NCI-H510A (cell line): ENCODE measurements around the gene MIF.
"Not testable (repeated sequence)": the region's sequence is repeated elsewhere in the genome, so short reads cannot be mapped to it uniquely, and the experiment has no call there.

Source experiments
- DNase-seq: peaks from one replicate; lab custom pipeline; 2025; lab: John Stamatoyannopoulos, UW

MIF gene

GRCh38 chr22:23877566-23877965 is 16.6 kb upstream of the MIF start:
- DNase-seq, result no peak

- DNase-seq, result no peak
Measured at GRCh38 chr22:23878219-23878618, 16.0 kb upstream of the MIF start.

- DNase-seq, result no peak
Measured at GRCh38 chr22:23882370-23882769, 11.8 kb upstream of the MIF start.

- no peak for DNase-seq
Measured at GRCh38 chr22:23883658-23884057, 10.5 kb upstream of the MIF start.

- DNase-seq, result no peak
Measured at GRCh38 chr22:23884140-23884539, 10.0 kb upstream of the MIF start.

- no peak for DNase-seq
Measured at GRCh38 chr22:23888615-23889401, 5.4 kb upstream of the MIF start.

GRCh38 chr22:23889620-23890019 is 4.6 kb upstream of the MIF start:
- no peak for DNase-seq

GRCh38 chr22:23891726-23892125 is 2.5 kb upstream of the MIF start:
- no peak for DNase-seq

GRCh38 chr22:23892130-23892529 is 2.1 kb upstream of the MIF start:
- DNase-seq, result no peak

GRCh38 chr22:23892706-23893105 is 1.5 kb upstream of the MIF start:
- no peak for DNase-seq

GRCh38 chr22:23893121-23893944 is 850 bp upstream of the MIF start:
- DNase-seq, result no peak

GRCh38 chr22:23894710-23895598 is 771 bp downstream of the MIF start:
- peak; percentile 53 for DNase-seq

GRCh38 chr22:23895599-23896144 is 1.5 kb downstream of the MIF start:
- no peak for DNase-seq

- no peak for DNase-seq
Measured at GRCh38 chr22:23896166-23896522, 2.0 kb downstream of the MIF start.

GRCh38 chr22:23896523-23897186 is 2.5 kb downstream of the MIF start:
- DNase-seq, result no peak

GRCh38 chr22:23897320-23897719 is 3.1 kb downstream of the MIF start:
- DNase-seq, result no peak

- no peak for DNase-seq
Measured at GRCh38 chr22:23898006-23898974, 4.1 kb downstream of the MIF start.

- no peak for DNase-seq
Measured at GRCh38 chr22:23899042-23899745, 5.0 kb downstream of the MIF start.

- DNase-seq, result not testable (repeated sequence)
Measured at GRCh38 chr22:23900227-23900626, 6.0 kb downstream of the MIF start.

GRCh38 chr22:23901600-23901999 is 7.4 kb downstream of the MIF start:
- DNase-seq, result no peak
